Memory B cell (primary cell): ENCODE data around the gene UBE2U.

Experiments used
- ATAC-seq: fragments of 150-1000 bp; cut with Tn5 transposase; 2 replicates; pipeline ENCODE4 v1.10.0; 2021; ENCODE audit warnings: low read depth, mild to moderate bottlenecking, moderate library complexity
- DNase-seq, 2 donors: peaks; one replicate each; pipeline ENCODE4 v3.0.0; 2022; ENCODE audit warnings: low spot score in 2 of 2
- H3K27ac Mint-ChIP-seq: one replicate; pipeline ENCODE4 v1.8.0; 2022; ENCODE audit warnings: mild to moderate bottlenecking, moderate library complexity, mixed read lengths
- H3K27me3 Mint-ChIP-seq: one replicate; pipeline ENCODE4 v1.8.0; 2022; ENCODE audit warnings: mixed read lengths
- H3K36me3 Mint-ChIP-seq: one replicate; pipeline ENCODE4 v1.8.0; 2022; ENCODE audit warnings: mild to moderate bottlenecking, mixed read lengths
- H3K4me1 Mint-ChIP-seq: one replicate; pipeline ENCODE4 v1.8.0; 2022; ENCODE audit warnings: mixed read lengths
- H3K4me3 Mint-ChIP-seq: one replicate; pipeline ENCODE4 v1.8.0; 2022; ENCODE audit warnings: mild to moderate bottlenecking, moderate library complexity, mixed read lengths
- H3K9me3 Mint-ChIP-seq: one replicate; pipeline ENCODE4 v1.8.0; 2022; ENCODE audit warnings: mixed read lengths

UBE2U gene, protein sequence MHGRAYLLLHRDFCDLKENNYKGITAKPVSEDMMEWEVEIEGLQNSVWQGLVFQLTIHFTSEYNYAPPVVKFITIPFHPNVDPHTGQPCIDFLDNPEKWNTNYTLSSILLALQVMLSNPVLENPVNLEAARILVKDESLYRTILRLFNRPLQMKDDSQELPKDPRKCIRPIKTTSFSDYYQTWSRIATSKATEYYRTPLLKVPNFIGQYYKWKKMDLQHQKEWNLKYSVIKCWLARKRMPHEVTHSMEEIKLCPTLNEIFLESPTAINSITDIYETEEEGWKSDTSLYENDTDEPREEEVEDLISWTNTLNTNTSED

DNA sequence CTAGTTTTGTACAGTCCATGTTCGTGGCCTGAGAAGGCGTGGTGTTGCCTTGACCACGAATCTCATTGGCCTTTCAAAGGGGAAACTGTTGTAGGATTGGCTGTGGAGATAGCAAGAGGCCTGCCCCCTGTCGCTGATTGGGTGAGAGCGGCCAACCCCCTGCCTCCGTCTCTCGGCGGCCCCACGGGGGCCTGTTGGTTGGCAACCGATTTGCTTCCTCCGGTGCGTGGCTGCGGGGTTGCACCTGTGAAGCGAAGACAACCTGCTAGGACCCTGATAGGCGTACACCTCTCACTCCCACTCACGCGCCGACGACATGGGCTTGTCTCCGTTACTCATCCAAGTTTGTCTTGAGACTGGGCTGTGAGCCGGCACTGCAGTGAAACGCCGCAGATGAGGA, at the start of gene UBE2U:
Gene UBE2U, plus strand, starts transcription at position 204 of the 400 bp plus-strand sequence. CDS start 428 bp downstream, outside the sequence.
- Mint-ChIP-seq H3K4me1 (no peaks in the 10 kb centered on the region), H3K36me3 (peaks cover 3% of the 10 kb centered on the region), H3K9me3 (no peaks in the 10 kb centered on the region), H3K27ac (no peak within 1 kb of the TSS), H3K27me3 (peaks cover 3% of the 10 kb centered on the region), H3K4me3 (no peak within 1 kb of the TSS)
- ATAC-seq (no peak), DNase-seq (no peak)

DNA sequence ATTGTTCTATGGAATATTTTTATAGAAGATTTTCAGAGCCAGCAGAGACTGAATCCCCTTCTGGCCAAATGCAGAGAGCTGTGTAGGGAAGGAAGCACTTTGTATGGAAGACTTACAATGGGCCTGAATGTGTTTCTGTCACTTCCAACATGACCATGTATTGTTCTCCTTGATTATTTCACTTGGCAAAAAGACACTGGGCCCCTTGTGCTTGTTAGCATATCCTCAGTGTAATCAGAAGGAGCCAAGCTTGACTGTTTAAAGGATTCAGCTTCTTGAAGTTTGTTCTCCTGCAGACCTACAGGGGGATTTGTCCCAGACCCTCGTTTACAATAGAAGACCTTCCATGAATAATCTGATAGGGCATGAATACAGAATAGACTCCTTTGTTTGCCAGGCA, 48.1 kb upstream of the UBE2U start:
- ATAC-seq (no peak), DNase-seq (no peak)
- no peaks in the 10 kb centered on the region for H3K4me1 Mint-ChIP-seq
- no peaks in the 10 kb centered on the region for H3K36me3 Mint-ChIP-seq
- no peak overlapping the region for H3K27ac Mint-ChIP-seq
- H3K4me3 Mint-ChIP-seq, result no peak overlapping the region
- H3K9me3 Mint-ChIP-seq, result no peaks in the 10 kb centered on the region
- peaks cover 6% of the 10 kb centered on the region for H3K27me3 Mint-ChIP-seq

DNA sequence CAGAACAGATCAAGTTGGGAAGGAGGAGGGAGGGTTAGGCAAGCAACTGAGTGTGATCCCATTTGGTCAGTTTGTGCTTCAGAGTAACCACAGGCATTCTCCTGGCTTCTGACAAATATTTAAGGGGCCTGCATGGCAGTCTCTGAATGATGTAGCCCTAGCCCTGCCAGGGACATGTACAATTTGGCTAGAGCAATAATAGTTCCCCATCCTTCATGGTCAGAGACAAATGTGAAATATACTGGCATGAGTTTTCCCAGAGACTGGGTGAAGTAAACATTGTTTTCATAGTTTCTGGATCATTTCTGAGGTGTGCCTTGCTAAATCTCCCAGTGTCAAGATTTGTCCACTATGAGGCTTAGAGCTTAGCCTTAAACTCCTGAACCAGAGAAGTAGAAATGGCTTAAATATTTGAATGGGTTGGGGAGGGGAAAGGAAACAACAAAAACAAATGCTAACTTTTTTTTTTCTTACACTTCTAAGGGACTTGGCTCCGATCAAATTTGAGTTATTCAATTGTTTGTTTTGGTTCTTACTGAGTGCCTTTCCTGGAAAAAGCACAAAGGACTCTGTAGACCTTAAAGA, 42.0 kb upstream of the UBE2U start:
- DNase-seq, result no peak
- Mint-ChIP-seq H3K36me3 (no peaks in the 10 kb centered on the region), H3K9me3 (no peaks in the 10 kb centered on the region), H3K27me3 (peaks cover 10% of the 10 kb centered on the region), H3K4me3 (no peak overlapping the region), H3K27ac (no peak overlapping the region), H3K4me1 (no peaks in the 10 kb centered on the region)
- no peak for ATAC-seq

DNA sequence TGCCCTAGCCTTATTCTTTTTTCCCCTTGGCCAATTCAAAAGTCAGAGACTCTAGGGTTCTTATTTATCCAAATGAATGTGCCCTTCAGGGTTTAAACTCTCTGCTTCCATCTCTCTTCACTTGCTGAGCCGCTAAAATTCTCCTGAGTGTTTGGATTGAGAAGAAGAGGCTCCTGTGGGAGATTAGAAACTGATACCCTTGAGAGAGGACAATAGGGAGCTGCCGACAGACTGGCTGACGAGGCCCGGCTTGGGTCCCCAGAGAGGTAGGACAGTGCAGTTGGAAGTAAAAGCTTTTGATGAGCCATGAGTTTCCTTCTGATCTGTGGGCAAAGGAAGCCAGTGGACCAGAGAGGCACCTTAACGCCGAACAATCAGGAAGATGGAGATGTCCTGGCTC, 41.3 kb upstream of the UBE2U start:
- H3K27me3 Mint-ChIP-seq, result peaks cover 10% of the 10 kb centered on the region
- ATAC-seq (no peak), DNase-seq (no peak)
- H3K27ac Mint-ChIP-seq, result no peak overlapping the region
- no peak overlapping the region for H3K4me3 Mint-ChIP-seq
- H3K36me3 Mint-ChIP-seq, result no peaks in the 10 kb centered on the region
- no peaks in the 10 kb centered on the region for H3K9me3 Mint-ChIP-seq
- no peaks in the 10 kb centered on the region for H3K4me1 Mint-ChIP-seq

DNA sequence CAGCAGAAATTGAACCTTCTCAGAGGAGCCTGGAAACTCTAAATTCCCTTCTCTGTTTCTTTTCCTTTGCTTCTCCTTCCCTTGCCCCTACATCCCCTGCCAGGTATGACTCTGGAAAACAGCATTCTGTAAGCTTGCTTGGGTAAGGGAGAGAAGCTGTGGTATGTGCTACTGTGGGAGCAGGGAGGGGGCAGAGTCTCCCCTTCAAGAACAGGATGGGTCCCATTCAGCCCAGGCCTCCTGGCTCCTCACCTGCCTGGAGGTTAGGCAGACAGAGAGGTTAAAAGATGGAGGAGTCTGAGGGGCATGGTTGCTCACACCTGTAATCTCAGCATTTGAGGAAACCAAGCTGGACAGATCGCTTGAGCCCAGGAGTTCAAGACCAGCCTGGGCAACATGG, 40.6 kb upstream of the UBE2U start:
- DNase-seq (no peak), ATAC-seq (no peak)
- Mint-ChIP-seq H3K4me1 (no peaks in the 10 kb centered on the region), H3K9me3 (no peaks in the 10 kb centered on the region), H3K27ac (no peak overlapping the region), H3K4me3 (no peak overlapping the region), H3K36me3 (no peaks in the 10 kb centered on the region), H3K27me3 (peaks cover 6% of the 10 kb centered on the region)

DNA sequence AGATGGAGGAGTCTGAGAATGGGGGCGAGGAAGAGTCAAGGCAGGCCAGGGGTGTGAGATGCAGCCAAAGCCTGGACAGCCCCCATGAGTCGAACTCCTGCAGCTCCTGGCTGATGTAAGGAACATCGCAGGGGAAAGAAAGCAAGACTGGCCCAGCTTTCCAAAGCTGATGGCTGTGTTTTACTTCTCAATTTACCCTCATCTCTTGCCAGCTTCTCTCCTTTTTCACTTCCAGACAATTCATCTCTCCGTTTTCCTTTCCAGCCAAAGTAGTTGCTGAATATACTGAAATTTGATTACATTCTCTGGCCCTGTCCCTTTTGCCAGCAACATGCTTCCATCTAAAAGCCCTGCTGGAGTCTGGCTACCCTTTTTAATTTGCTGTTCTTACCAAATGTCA, 40.0 kb upstream of the UBE2U start:
- ATAC-seq (no peak), DNase-seq (no peak)
- peaks cover 6% of the 10 kb centered on the region for H3K27me3 Mint-ChIP-seq
- H3K4me1 Mint-ChIP-seq, result no peaks in the 10 kb centered on the region
- no peak overlapping the region for H3K4me3 Mint-ChIP-seq
- H3K27ac Mint-ChIP-seq, result no peak overlapping the region
- H3K9me3 Mint-ChIP-seq, result no peaks in the 10 kb centered on the region
- H3K36me3 Mint-ChIP-seq, result no peaks in the 10 kb centered on the region

DNA sequence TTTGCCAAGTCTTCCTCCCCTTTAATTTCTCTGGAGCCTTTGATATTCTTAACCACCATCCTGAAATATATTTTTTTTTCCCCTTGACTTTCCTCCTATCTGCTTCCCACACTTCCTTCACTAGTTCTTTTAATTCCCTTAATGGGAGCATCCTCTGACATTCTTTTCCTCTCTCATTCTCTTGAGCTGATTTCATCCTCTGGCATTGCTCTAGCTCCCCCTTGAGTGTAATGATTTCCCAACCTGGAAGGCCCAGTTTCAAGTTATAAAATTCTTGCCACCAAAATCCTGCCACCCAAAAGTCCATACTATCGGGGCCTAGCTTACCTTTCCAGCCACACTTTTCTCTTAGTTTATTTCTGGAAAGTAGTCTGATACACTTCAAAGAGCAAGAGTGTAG, 39.5 kb upstream of the UBE2U start:
- ATAC-seq (no peak), DNase-seq (no peak)
- no peaks in the 10 kb centered on the region for H3K36me3 Mint-ChIP-seq
- peaks cover 6% of the 10 kb centered on the region for H3K27me3 Mint-ChIP-seq
- no peaks in the 10 kb centered on the region for H3K9me3 Mint-ChIP-seq
- no peak overlapping the region for H3K27ac Mint-ChIP-seq
- no peaks in the 10 kb centered on the region for H3K4me1 Mint-ChIP-seq
- no peak overlapping the region for H3K4me3 Mint-ChIP-seq

DNA sequence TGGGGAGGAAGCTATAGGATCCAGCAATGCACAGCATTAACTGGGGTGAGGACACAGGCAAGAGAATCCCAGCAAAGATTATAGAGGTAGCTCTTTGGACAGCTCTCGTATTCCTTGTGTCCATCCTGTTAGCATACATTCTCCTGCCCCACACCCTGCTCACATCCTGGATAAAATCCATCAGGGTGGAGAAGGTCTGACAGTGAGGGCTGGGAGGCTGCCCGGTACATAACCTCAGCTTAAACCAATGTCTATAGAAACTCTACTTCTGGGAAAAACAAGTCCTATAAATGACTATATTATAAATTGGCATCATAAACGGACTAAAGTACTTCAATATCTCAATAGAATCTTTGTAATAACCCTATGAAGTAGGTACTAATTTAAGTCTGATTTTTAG, 36.8 kb upstream of the UBE2U start:
- Mint-ChIP-seq H3K9me3 (peaks cover 1% of the 10 kb centered on the region), H3K27ac (no peak overlapping the region), H3K36me3 (no peaks in the 10 kb centered on the region), H3K4me1 (no peaks in the 10 kb centered on the region), H3K4me3 (no peak overlapping the region), H3K27me3 (peaks cover 10% of the 10 kb centered on the region)
- DNase-seq, result no peak
- ATAC-seq, result no peak

DNA sequence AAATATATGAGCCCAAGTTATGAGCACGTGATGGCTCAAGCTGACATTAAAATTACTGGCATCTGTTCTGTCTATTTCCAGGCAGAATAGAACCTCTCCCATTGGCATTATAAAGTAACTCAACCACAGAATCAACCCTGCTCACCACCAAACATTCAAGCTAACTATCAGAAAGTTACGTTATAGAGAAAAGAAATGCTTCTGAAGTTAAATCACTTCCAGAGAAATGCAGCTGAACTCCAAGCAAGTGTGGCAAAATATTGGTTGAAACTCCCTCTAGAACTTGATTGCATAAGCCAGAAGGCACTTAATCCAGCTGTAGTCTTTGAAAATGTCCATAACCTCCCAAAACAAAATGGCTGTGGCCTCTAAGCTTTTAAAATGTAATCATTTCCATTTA, 36.2 kb upstream of the UBE2U start:
- peaks cover 10% of the 10 kb centered on the region for H3K27me3 Mint-ChIP-seq
- H3K4me1 Mint-ChIP-seq, result peaks cover 2% of the 10 kb centered on the region
- DNase-seq (no peak), ATAC-seq (no peak)
- H3K4me3 Mint-ChIP-seq, result no peak overlapping the region
- no peak overlapping the region for H3K27ac Mint-ChIP-seq
- H3K9me3 Mint-ChIP-seq, result peaks cover 1% of the 10 kb centered on the region
- no peaks in the 10 kb centered on the region for H3K36me3 Mint-ChIP-seq

DNA sequence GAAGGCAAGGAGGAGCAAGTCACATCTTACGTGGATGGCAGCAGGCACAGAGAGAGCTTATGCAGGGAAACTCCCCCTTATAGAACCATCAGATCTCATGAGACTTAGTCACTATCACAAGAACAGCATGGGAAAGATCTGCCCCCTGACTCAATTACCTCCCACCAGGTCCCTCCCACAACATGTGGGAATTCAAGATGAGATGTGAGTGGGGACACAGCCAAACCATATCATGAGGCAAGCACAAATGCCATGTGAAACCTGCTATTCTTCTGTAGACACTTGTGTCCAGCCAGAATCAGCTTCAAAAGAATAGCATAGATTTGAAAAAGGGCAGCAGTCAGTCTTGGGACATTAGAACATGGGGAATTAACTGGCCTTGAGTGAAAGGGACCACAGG, 32.2 kb upstream of the UBE2U start:
- DNase-seq (no peak), ATAC-seq (no peak)
- H3K27ac Mint-ChIP-seq, result no peak overlapping the region
- no peaks in the 10 kb centered on the region for H3K36me3 Mint-ChIP-seq
- peaks cover 6% of the 10 kb centered on the region for H3K27me3 Mint-ChIP-seq
- peaks cover 2% of the 10 kb centered on the region for H3K4me1 Mint-ChIP-seq
- no peak overlapping the region for H3K4me3 Mint-ChIP-seq
- H3K9me3 Mint-ChIP-seq, result peaks cover 1% of the 10 kb centered on the region

DNA sequence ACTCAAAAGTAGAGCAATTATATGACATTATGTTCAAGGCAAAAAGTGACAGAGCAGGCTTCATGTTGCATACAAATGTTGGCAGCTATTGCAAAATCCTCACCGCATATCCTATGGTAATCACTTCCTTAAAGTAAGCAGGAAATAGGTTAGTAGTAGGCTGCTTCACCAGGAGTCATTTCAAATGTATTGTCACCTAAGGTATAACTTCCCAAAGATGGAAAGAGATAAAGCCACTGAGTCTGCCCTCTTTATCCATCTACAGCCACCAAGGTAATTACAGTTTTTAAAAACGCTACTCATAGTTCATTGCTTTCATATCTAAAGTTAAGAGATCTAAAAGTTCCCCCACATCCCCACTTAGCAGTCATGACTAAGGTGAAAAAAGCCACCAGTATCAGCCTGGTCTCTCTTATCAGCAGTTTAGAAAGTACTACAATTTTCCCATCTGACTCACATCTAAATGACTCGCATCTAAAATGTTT, 31.6 kb upstream of the UBE2U start:
- no peaks in the 10 kb centered on the region for H3K36me3 Mint-ChIP-seq
- H3K27me3 Mint-ChIP-seq, result peaks cover 6% of the 10 kb centered on the region
- peak overlapping the region; percentile 49 for H3K27ac Mint-ChIP-seq
- H3K4me1 Mint-ChIP-seq, result peaks cover 2% of the 10 kb centered on the region
- no peak overlapping the region for H3K4me3 Mint-ChIP-seq
- no peak for DNase-seq
- ATAC-seq, result no peak
- H3K9me3 Mint-ChIP-seq, result peaks cover 1% of the 10 kb centered on the region

DNA sequence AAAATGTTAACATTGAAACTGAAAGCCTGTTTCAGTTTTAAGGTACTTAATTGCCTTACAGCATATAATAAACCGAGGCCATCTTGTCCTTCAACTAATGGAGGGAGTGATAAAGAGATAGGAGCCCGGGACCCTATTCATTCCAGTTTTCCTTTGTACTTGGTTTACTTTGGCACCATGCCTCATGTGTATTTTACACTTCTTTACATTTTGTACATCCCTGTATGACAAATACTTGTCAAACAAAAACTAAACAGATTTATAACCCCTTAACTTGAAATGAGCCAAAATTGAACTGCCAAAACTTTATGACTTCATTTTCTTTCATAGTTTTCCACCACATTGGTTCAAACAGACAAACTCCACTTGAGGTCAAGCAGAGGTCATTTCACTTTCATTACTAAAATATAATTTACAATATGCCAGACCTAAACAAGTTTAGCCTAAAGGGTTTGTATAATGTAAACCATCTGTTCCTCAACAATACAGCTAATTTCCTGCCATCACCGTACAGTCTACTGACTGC, 30.9 kb upstream of the UBE2U start:
- H3K27ac Mint-ChIP-seq, result no peak overlapping the region
- peaks cover 2% of the 10 kb centered on the region for H3K4me1 Mint-ChIP-seq
- ATAC-seq (no peak), DNase-seq (no peak)
- no peak overlapping the region for H3K4me3 Mint-ChIP-seq
- peaks cover 1% of the 10 kb centered on the region for H3K9me3 Mint-ChIP-seq
- no peaks in the 10 kb centered on the region for H3K36me3 Mint-ChIP-seq
- peaks cover 6% of the 10 kb centered on the region for H3K27me3 Mint-ChIP-seq

DNA sequence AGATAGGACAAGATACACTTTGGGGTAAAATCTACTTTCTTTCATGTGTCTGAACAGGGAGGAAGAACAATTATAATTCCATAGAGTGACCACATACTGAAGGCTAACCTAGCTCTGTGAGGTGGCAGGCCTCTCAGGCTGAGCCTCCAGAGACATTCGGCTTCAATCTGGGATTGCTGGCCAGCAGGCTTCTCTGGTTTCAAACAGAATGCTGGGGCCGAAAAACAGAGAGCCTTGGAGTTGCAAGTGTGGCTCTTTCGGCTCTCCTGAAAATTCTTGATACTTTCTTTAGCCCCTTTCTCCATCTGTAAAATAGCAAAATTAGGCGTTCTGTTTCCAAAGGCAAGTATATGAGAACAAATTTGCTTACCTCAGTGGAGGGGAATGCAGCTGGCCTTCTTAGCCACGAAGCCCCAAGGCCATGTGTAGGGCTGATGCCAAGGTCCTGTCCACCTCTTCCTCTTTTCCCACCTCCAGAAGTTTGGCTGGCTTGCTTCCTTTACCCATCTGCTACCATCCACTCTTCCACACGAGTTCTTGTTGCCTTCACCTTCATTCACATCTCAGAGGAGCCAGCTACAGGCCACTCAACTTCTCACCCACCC, 30.0 kb upstream of the UBE2U start:
- DNase-seq, result no peak
- H3K9me3 Mint-ChIP-seq, result peaks cover 1% of the 10 kb centered on the region
- H3K27me3 Mint-ChIP-seq, result peaks cover 6% of the 10 kb centered on the region
- H3K36me3 Mint-ChIP-seq, result no peaks in the 10 kb centered on the region
- no peak overlapping the region for H3K4me3 Mint-ChIP-seq
- ATAC-seq, result no peak
- peaks cover 2% of the 10 kb centered on the region for H3K4me1 Mint-ChIP-seq
- H3K27ac Mint-ChIP-seq, result no peak overlapping the region

DNA sequence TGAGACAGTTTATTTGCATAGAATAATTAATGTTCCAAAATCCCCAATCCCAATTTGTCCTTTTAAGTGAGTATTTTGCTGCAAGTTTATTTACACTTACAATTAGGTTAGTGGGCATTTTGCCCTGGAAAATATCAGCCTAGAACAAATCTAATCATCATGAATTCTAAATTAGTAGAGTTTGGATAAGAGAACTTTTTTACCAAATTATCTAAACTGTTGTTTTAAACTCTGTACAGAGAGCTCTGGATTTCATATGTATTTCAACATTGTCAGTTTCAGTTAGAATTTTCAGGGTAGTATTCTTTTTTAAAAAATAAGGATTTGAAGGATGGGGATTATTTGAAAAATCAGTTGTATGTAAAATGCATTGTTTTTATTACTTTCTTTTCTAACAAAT, 27.8 kb upstream of the UBE2U start:
- Mint-ChIP-seq H3K27ac (no peak overlapping the region), H3K4me1 (peaks cover 2% of the 10 kb centered on the region), H3K4me3 (no peak overlapping the region), H3K36me3 (no peaks in the 10 kb centered on the region), H3K9me3 (no peaks in the 10 kb centered on the region), H3K27me3 (peaks cover 4% of the 10 kb centered on the region)
- no peak for ATAC-seq
- DNase-seq, result no peak
